K562 (cell line): Measurements from ENCODE around the gene SPATC1L. TPM values are rescaled to one million over a fixed set of nuclear protein-coding genes. Genes with fewer than 3 reads are reported as not detected.

Experiments
- CEBPG ChIP-seq, 3 experiments: fragments of 200-800 bp in 1 of 3; sonication (Bioruptor generic) in 1 of 3; sonication (generic) in 1 of 3; formaldehyde crosslinking in 1 of 3; IDR thresholded peaks in 2 of 3; conservative IDR thresholded peaks in 1 of 3; 2 replicates each; pipeline versions ENCODE4 v1.6.1 to v1.8.0; 2016 to 2022; ENCODE audit warnings: missing compliant biosample characterization in 2 of 3, missing genetic modification characterization in 2 of 3, mild to moderate bottlenecking in 1 of 3, missing genetic modification reagents in 1 of 3
- ELF1 ChIP-seq: fragments of 200-800 bp; sonication (Bioruptor generic); IDR thresholded peaks from 2 replicates; pipeline ENCODE4 v1.6.1; 2016; ENCODE audit warnings: missing genetic modification characterization, missing compliant biosample characterization
- GABPA ChIP-seq: fragments of 200-800 bp; sonication (Bioruptor generic); conservative IDR thresholded peaks from 2 replicates; pipeline ENCODE4 v1.6.1; 2016; ENCODE audit warnings: low read depth, missing genetic modification characterization, missing compliant biosample characterization
- GABPB1 ChIP-seq: sonication (generic); formaldehyde crosslinking; IDR thresholded peaks from 2 replicates; pipeline ENCODE4 v1.8.0; 2022; ENCODE audit warnings: mild to moderate bottlenecking, missing genetic modification reagents
- MXD1 ChIP-seq: fragments of 250-450 bp; sonication (Bioruptor Pico); IDR thresholded peaks from 2 replicates; pipeline ENCODE4 v1.8.0; 2021; ENCODE audit warnings: borderline replicate concordance, mild to moderate bottlenecking, moderate library complexity; ENCODE audit not compliant: poor library complexity, severe bottlenecking
- PHB2 ChIP-seq: fragments of 450-650 bp; IDR thresholded peaks from 2 replicates; pipeline ENCODE4 v1.6.1; 2017; ENCODE audit warnings: low read depth
- PHF8 ChIP-seq: fragments of 200-600 bp; sonication (generic); IDR thresholded peaks from 2 replicates; pipeline ENCODE4 v1.6.1; 2012; ENCODE audit warnings: mixed run types, mild to moderate bottlenecking, inconsistent platforms, low read length, moderate library complexity, borderline replicate concordance
- POLR2B ChIP-seq: fragments of 450-650 bp; IDR thresholded peaks from 2 replicates; pipeline ENCODE4 v1.6.1; 2018; ENCODE audit warnings: low read depth; ENCODE audit not compliant: partially characterized antibody
- SIN3A ChIP-seq, 2 experiments: fragments of 150-350 bp in 1 of 2; IDR thresholded peaks; 2 replicates each; pipeline ENCODE4 v1.6.1; 2011 to 2016; ENCODE audit warnings: borderline replicate concordance in 2 of 2, low read depth in 2 of 2, low read length in 2 of 2, mild to moderate bottlenecking in 2 of 2, moderate library complexity in 2 of 2; ENCODE audit not compliant: control insufficient read depth in 1 of 2
- SLC30A9 ChIP-seq: fragments of 250-450 bp; sonication (Bioruptor Pico); IDR thresholded peaks from 2 replicates; pipeline ENCODE4 v1.8.0; 2022; ENCODE audit warnings: mild to moderate bottlenecking, moderate library complexity
- SMARCC2 ChIP-seq: fragments of 450-650 bp; IDR thresholded peaks from 2 replicates; pipeline ENCODE4 v1.6.1; 2017; ENCODE audit warnings: antibody characterized with exemption, moderate library complexity, mild to moderate bottlenecking, low read depth
- SP1 ChIP-seq: sonication (generic); formaldehyde crosslinking; IDR thresholded peaks from 2 replicates; pipeline ENCODE4 v1.8.1; 2022; ENCODE audit warnings: mild to moderate bottlenecking, missing genetic modification reagents
- SUPT5H ChIP-seq: fragments of 450-650 bp; IDR thresholded peaks from 2 replicates; pipeline ENCODE4 v1.6.1; 2016
- TEAD1 ChIP-seq, 2 experiments: fragments of 450-650 bp in 1 of 2; sonication (generic) in 1 of 2; formaldehyde crosslinking; IDR thresholded peaks; 2 replicates each; pipeline versions ENCODE4 v1.4.0 to v1.8.0; 2020 to 2022; ENCODE audit warnings: mild to moderate bottlenecking in 2 of 2, missing genetic modification reagents in 1 of 2
- ZBTB7A ChIP-seq: IDR thresholded peaks from 2 replicates; pipeline ENCODE4 v1.6.1; 2011; ENCODE audit warnings: low read depth, mild to moderate bottlenecking, low read length, moderate library complexity, borderline replicate concordance; ENCODE audit not compliant: control insufficient read depth
- ZNF282 ChIP-seq: sonication (generic); formaldehyde crosslinking; IDR thresholded peaks from 2 replicates; pipeline ENCODE4 v1.8.1; 2023; ENCODE audit warnings: missing genetic modification reagents
- ZNF407 ChIP-seq: fragments of 450-650 bp; IDR thresholded peaks from 2 replicates; pipeline ENCODE4 v1.6.1; 2016; ENCODE audit warnings: low read depth
- ZNF785 ChIP-seq: fragments of 250-450 bp; sonication (Bioruptor Pico); IDR thresholded peaks from 2 replicates; pipeline ENCODE4 v1.4.0; 2020; ENCODE audit warnings: mild to moderate bottlenecking
- polyA plus RNA-seq, 8 experiments: library from polyadenylated mRNA; depleted of rRNA in 4 of 8; stranded (reverse) in 5 of 8; unstranded in 3 of 8; fragments of >200 nt; fragmentation: Nextera tagmentation in 2 of 8; fragmentation: Illumina TruSeq in 1 of 8; extraction: Ambion mirVana in 2 of 8; extraction: Trizol in 1 of 8; gene quantifications; 2 replicates each; pipeline versions ENCODE4 v1.2.1 to v1.2.3, GENCODE V29; 2011 to 2014; ENCODE audit warnings: inconsistent platforms in 1 of 8, missing spikeins in 1 of 8
- total RNA-seq, 7 experiments: library from RNA; depleted of rRNA in 6 of 7; stranded (reverse); fragments of >200 nt in 6 of 7; fragmentation: Illumina TruSeq in 2 of 7; extraction: Trizol in 2 of 7; gene quantifications; 2 replicates each; pipeline versions ENCODE4 v1.2.1 to v1.2.3, GENCODE V29; 2011 to 2021; ENCODE audit warnings: low replicate concordance in 1 of 7

SPATC1L gene
- total and polyA plus RNA-seq, 9 of the 15 experiments (the other 6 are each of a cell fraction or from before 2014, with no cell fraction given), result 0.14 to 121 (median 34.0) TPM; not detected in 1

- TF ChIP-seq GABPB1 (CRISPR knock-in tag) (peak; percentile 56), CEBPG (CRISPR knock-in tag; IDR thresholded peaks at IDR 0.05) (peak; percentile 71; the same call in 1 of the 2 replicates), CEBPG (tag; conservative IDR thresholded peaks at IDR 0.05 in 1 of 2, IDR thresholded peaks at IDR 0.05 in 1 of 2) (peak in 1 of 2 experiments; percentile 94; a peak in 3 of 4 replicates), SP1 (CRISPR knock-in tag) (peak; percentile 98), MXD1 (no peak), ZNF282 (CRISPR knock-in tag) (no peak), POLR2B (peak; percentile 43), SLC30A9 (CRISPR knock-in tag) (no peak), GABPA (peak; percentile 59), ZNF407 (no peak), TEAD1 (CRISPR knock-in tag; IDR thresholded peaks at IDR 0.05) (0 out of 4 replicates have a peak, but pooled peaks of 1 of the 2 experiments have one; percentile 29), SUPT5H (peak; percentile 41; the same call in 1 of the 2 replicates), SIN3A (IDR thresholded peaks at IDR 0.05; ENCODE audit: borderline replicate concordance in 2 of 2, control insufficient read depth in 1 of 2, low read depth in 2 of 2, low read length in 2 of 2) (peak; percentile 39 to 43; a peak in 1 of 4 replicates), PHF8 (peak; percentile 59; the same call in 1 of the 2 replicates), ZBTB7A (peak; percentile 80; the same call in 1 of the 2 replicates), SMARCC2 (no peak), ZNF785 (CRISPR knock-in tag) (no peak), PHB2 (no peak), ELF1 (tag) (no peak)
Measured at GRCh38 chr21:46184625-46185555, 631 bp upstream of the SPATC1L start (continued).
